GM18519 (cell line): ENCODE measurements around the gene CAPN11.

Source experiments
- ATAC-seq: cut with Tn5 transposase; IDR thresholded peaks from one replicate; pipeline ENCODE4 v1.9.1; 2021; ENCODE audit warnings: mild to moderate bottlenecking, moderate library complexity; ENCODE audit not compliant: unreplicated experiment, low FRiP score

The CAPN11 gene

DNA sequence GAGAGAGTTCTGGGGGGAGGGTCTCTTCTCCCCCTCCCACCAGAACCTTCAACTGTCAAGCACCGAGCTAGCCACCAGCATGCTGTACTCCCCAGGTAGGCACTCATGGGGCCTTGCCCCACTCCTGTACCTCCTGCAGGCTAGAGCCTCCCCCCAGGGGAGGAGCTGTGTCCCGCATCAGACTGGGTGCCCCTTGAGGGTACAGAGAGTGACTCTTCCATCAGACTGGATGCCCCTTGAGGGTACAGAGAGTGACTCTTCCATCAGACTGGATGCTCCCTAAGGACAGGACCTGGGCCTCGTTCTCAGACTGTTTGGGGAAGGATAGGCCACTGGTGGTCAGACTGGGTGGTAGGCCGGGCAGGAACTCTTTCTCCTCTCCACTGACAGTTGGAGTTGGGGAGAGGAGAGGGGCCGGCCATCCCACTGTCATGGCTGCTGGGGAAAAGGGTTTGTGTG is at the start of gene CAPN11:
TSS of gene CAPN11 (plus strand) at position 51 of the 459 bp plus-strand sequence. CDS start at position 80, 29 bp downstream.
- no peak for ATAC-seq

DNA sequence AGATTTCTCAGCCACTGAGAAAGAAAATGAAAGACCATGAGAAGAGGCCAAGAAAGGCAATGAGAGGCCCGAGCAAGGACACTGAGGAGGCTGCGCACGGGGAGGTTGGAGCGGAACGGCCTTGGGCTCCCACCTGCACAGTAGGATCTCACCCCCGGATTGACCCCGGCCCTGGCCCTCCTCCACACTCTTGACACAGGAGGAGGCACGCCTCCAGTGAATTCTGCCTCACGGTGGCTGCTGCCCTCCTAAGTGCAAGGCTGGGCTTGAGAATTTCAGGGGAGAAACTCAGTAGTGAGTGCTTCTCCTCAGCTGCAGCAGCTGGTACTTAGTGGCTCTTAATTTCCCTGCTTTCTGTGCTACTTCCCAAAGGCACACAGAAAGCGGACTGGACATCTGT is 49.4 kb upstream of the CAPN11 start:
- no peak for ATAC-seq

DNA sequence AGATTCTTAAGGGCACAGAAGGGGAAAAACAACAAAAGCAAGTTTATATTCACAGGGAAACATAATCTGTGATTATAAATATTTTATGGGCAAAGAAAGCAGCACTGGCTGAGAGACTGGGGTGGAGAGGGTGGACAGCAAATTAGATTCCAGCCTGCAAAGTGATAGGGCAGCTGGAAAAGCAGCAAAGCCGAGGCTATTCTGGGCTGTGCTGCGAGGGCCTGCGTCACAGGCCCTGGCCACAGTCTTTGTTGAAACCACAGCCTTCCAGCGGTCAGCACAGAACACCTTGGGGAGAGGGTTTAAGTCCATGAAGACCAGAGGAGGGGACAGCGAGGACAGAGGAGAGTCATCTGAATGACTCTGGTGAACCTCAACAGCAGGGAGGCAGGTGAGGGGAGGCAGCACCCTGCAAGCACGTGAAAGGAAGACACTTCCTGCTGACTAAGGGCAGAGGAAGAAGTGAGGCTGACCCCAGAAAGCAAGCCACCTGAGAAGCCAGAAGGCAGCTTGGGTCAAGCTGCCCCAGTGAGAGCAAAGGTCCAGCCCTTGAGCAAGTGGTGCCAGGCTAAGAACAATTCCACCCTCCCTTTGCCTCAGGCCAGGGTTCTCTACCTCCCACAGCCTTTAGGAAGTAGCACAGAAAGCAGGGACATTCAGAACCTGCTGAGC is 48.5 kb upstream of the CAPN11 start:
- no peak for ATAC-seq

DNA sequence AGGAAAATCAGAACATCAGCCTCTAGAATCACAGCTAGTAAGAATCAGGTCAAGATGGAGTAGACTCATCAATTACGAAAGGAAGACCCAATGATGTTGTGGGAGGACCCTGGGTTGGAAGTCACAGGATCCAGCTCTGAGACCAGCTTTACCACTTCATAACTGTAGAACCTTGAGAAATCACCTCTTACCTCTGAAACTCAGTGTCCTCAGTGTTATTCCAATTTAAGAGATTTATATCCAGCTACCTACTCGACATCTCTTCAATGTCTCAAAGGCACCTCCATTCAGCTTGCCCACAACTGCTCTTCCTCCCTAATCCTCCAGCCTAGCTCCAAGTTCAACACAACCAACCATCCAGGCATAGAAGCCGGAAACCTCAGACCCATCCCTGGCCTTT is 47.7 kb upstream of the CAPN11 start:
- ATAC-seq: no peak

DNA sequence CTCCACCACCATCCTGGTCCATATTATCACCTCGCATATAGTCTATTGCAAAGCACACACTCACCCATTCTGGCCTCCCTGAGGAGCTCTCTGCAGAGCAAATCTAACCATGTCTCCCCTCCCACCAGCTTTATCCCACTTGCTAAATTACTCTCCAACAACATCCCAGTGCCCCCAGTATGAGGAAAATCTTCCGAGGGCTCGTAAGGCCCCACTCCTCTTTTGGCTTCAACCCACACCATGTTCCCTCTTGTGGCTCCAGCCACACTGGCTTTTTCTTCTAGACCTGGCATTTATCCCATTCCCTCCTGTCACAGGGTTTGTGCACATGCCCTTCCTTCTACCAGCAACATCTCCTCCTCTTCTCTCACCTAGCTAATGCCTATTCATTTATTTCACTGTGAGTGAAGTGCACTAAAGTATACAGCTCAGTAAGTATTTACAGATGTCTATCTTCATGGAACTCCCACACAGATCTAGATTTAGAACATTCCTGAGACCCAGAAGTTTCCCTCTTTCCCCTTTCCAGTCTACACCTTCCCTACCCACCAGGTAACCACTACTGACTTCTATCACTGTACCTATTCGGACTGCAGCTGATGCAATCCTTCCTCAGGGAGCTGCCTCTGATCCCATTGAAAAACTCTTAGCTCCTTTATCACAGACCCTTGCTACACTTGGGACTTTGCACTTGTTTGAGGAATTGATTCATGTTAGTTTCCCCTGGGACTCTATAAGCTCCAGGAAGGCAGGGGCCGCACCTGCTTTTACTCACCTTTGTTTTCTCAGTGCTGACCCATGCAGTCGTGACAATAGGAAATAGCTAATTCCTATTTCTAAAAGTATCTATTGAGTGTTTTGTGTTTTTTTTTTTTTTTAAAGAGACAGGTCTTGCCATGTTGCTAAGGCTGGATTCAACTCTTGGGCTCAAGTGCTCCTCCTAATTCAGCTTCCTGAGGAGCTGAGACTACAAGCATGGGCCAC is 46.9 kb upstream of the CAPN11 start:
- no peak for ATAC-seq

DNA sequence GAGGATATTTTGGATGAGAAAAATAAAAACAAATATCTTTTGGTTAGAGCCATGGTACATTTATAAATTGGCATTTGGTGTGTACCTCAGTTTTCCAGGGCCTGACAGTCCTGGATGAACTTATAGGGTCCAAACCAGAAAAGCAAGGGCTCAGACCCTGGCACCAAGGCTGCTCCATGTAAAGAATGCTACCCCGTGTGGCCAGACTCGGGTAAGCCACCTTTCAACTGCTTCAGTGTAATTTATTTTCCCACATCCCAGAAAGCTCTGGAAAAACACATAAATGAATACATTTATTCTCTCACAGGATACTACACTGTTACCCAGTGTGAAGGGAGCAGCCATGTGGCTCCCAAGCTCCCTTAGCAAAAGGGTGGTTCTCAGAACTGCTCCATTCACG is 45.2 kb upstream of the CAPN11 start:
- no peak for ATAC-seq

DNA sequence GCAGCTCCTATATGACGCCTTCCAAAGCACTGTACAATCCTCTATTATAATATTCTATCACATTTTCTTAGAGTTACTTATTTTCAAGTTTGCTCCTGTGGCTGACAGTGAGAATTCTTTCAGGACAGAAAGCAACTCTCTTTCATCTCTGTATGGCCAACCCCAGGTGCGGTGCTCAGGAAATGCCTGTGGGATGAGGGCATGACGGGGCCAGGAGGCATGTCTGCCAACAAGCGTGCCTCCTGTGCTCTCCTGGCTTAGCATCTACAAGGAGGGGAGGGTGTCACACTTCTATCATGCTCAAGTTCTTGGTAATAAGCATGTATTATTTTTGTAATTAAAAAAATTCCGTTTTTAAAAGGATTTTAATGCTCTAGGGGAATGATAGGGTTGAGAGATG is 42.8 kb upstream of the CAPN11 start:
- ATAC-seq: no peak

DNA sequence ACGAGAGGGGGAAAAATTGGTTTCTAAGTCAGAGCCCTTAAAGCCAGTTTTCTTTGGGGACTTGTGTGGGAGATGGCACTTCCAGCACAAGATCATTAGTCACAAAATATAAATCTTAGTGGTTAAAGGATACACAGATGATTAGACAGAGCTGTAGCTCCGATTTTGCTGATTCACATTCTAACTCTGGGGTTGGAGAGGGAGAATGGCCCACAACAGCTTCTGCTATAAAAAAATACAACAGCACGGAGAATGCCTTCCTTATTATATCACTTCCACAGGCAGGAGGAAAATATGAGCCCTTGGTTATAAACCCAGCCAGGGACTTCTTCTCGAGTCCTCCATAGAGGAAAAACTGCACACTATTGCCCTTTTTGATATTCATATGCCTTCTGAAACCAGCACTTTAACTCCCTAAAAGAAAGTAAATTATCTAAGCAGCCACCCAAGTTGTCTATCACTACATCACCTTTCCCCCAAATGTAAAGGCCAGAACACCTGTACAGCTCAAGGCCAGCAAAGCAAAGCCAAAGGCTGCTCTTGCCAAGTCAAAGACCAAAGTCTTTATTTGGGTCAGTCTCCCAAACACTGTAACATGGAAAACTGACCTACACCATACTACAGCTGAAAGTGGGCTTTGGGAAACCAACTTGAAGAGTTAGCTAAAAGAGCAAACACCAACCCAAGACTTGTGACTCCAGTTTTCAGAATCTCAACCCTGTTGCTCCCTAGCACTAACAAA is 41.8 kb upstream of the CAPN11 start:
- no peak for ATAC-seq

DNA sequence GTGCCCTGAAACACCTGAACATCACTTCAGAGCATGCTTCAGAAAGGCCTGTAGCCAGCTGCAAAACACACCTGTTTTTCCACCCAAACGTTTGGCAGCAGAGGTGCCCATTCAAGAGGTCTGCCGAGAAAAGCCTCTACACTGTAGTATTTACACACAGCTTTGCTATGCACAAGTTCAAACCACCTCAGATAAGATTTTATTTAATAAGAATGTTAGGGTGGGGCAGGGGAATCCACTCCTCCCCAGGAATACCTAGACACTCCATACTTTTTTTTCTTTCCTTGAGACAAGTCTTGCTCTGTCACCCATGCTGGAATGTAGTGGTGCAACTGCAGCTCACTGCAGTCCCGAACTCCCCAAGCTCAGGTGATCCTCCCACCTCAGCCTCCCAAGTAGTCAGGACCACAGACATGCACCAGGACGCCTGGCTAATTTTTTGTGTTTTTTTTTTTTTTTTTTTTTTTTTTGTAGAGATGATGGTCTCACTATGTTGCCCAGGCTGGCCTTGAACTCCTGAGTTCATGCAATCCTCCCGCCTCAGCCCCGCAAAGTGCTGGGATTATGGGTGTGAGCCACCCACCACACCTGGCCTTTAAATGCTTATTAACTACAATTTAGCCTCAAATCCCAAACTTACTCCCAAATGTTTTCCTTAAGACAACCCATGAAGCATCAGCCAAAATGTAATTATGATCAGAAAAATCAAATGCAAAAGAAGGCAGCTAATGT is 41.1 kb upstream of the CAPN11 start:
- no peak for ATAC-seq

DNA sequence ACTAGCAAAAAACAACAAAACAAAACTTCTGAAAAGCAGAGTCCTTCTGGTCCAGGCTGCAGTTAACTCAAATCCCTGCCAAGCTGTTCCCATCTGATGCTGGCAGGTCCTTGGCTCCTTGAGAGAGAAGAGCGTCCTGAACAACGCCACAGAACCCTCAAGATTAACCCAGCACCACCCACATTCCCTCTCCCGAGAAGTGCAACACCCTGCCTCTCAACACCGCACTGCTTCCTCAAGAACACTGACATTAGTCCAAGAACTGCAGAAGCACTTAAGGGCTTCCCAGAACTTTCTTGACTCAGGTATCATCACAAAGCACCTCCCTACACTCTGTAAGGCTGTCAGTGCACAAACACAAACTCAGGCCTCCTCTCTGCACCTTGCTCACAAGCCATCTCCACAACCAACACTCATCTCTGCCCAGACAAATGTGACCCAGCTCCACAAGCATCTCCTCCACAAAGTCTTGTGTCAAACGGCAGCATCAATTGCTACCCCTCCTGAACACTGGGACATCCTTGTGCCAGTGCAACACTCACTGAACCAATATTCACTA is 38.8 kb upstream of the CAPN11 start:
- ATAC-seq: no peak

DNA sequence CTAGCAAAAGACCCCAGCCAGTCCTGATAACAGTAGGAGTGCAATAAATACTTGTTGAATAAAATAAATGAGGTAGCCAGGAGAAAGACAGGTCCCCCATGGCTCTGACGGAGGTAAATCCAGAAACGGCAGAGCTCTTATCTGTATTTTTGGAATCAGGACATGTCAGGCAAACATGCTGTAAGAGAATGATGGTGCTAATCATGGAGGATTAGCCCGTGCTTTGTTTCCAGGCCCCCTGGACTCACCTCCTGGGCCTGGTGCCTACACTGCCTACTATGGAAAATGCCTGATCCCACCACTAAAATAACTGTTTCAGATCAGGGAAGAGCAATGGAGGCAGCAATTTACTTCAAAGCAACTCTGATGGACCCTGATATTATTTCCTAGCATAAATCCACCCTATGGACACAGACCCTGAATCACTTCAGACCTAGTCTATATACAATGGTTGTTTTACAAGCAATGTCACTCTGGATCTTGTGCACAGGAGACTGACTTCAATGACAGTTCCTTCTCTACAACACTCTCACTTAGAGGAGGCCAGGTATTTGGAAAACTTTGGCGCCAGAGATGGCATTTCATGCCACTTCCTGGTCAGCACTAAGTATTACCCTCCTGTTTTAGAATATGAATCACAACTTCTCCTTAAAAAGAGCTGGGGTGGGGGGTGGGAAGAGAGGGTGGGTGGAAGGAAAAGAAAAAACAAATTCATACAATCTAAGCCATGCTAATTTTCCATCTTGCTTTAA is 37.8 kb upstream of the CAPN11 start:
- ATAC-seq: no peak

DNA sequence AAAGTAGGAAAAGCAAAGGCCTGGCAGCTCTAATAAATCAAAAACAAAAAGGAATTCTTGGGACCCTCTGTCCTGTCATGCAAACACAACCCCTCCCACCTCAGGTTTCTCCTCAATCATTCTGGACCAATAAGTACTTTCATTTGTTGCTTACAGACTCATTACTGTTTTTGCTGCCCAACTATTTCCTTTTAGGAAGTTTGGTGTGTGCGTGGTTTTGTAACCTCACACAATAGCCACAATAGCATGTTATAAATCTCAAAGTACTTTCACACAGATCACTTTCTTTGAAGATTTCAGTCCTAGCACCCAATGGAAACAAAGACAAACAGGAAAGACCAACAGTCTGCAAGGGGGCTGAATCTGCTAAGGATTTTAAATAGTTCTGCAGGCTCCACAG is 35.8 kb upstream of the CAPN11 start:
- ATAC-seq: no peak

DNA sequence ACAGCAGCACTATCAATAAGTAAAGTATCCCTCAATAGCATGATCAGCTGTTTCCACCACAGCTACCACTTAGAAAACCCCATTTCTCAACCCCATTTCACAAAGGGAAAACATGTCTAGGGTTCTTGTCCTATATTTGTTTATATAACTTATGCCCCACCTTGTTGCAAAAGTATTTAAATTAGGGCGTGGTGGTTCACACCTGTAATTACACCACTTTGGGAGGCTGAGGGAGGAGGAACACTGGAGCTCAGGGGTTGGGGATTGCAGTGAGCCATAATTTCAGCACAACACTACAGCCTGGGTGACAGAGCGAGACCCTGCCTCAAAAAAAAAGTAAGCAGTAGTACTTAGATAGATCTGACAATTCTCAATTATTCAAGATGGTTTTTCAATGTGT is 35.1 kb upstream of the CAPN11 start:
- no peak for ATAC-seq

DNA sequence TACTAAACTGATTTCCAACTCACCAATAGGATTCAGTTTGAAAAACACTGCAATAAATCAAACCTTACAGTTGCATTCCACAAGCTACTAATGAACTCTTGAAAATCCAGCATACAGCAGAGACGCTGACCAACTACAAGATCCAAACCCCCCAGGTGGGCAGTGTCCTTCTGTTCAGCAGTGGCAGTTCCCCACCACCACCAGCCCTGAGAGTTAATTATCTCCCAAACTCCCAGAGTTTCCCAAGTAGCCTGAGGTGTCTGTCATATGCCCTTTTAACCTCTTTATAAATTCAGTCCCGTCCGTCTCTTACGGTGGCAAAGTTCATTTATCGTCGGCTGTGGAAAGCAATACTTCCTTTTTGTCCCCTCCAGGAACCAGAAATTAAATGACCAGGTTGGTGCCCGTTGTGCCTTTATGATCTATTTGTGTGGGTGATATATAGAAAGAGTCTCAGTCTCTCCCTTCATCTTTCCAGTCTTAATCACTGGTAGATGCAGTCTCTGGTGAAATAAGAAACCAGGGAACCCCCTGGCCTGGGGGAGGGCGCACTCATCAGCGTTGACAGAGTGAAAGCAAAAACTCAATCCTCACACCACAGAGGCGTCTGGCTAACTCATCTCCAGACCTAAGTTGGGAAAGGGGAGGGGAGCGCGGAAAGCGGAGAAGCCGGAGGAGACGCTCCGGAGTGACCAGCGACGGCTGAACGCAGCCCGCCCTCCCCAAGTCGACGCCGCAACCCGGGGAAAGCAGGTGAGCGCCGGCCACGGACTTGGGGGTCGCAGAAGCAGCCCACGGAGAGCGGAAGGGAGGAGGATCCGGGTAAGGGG is 32.1 kb upstream of the CAPN11 start:
- no peak for ATAC-seq

DNA sequence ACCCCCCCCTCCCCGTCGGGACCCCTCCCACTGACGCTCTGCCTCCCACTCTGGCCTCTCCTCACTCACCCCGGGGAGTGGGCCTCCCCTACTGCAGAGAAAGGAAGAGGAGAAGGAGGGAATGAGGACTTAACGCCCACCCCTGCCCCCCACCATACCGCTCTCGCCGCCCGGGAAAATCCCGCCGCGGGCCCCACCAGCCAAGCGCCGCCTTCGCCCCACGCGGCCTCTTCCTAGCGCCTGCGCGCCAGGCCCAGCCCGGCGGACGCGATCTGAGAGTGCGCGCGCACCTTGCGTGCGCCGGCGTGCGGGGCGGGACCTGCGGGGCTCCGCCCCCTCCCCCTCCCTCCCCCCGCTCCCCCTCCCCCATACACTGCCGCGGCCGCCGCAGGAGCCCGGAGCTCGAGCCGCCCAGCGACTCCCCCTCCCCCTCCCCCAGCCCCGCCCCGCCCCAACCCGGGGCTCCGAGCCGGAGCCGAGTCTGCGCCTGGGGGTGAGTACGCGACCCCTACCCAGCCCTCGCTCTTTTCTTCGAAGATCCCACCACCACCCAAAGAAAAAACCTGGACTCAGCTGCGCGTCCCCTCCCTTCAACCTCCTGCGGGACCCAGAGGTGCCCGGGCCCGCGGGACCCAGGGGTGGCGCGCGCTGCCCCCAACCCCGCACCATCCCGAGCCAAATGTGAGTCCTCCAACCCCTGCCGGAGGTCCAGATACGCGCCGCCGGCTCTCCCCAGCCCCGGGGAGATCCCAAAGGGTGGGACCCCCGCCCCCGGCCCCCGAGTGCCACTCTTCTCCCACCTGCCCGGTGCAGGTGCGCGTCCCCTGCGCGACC is 31.2 kb upstream of the CAPN11 start, which contains the start of the genes MRPL14 and TMEM63B:
TSS of gene MRPL14 (minus strand) at position 267 of the 834 bp plus-strand sequence. CDS start 10,841 bp downstream, outside the sequence.
TSS of gene TMEM63B (plus strand) at position 369 of the 834 bp plus-strand sequence. CDS start 7,031 bp downstream, outside the sequence.
- peak; percentile 57 for ATAC-seq

DNA sequence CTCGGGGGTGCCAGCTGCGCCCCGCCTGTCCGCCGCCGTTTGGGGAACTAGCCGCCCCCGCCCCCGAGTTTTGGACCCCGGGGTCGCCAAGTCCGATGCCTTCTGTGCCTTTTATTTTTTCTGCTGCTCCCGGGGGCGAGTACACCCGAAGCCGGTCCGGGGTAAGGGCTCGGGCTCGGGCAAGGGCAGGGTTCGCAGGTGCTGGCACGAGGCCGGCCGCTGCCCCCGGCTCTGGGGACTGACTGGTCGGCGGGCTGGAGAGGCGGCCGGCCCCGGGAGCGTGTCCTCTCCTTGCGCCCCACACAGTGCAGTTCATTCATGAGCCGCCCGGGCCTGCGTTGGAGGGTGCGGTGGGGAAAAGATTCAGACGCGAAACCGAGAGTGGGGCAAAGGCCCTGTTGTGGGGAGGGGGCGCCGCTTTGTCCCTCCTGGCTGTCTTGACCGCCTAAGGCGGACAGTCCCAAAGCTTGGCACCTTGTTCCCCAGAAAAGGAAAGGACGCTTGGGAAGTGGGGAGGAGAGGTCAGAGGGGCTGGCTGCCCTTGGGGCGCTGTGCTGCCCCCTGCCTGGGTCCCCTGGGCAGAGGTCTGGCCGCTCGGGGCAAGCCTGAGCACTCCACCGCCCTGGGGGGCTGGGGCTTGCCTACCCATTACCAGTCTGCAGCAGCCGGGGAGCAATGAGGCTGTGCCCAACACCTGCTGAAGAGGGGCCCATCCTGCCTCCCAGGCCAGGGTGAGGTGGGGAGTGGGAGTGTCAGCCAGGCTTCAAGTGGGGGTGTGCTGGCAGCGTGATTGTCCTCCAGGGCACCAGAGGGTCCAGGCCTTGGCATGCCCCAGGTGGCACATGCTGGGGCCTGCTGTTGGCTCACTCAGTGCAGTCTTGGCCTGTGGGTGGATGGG is 30.4 kb upstream of the CAPN11 start:
- ATAC-seq: no peak
